Measurements from ENCODE around the gene NFYA. TPM values are rescaled to one million over a fixed set of nuclear protein-coding genes. Genes with fewer than 3 reads are reported as not detected.

The NFYA gene
- total and polyA plus RNA-seq, 4 donors, result 2.2 to 28.4 (median 10.1) TPM

DNA sequence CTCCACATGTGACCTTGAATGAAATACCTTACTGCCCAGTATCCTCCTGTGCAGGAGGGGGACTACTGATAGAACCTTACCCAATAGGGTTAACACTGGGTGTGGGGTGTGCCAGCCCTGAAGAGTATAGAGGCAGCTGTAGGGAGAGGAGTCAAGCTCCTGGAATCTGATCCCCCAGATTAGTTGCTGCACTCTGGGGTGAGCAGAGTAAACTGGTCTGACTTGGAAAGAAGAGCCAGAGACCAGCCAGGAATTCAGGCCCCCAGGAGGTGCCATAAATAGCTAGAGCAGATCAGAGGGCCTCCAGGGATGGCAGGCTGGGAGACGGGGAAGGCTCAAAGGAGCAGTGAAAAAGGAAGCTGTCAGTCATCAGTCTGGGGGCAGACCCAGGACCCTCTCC lies 23.3 kb upstream of the NFYA start:
- Histone ChIP-seq H3K36me3 (ENCODE audit: control insufficient read depth in 4 of 4, insufficient read depth in 3 of 4, low read depth in 1 of 4, low read length in 3 of 4) (no peaks in the 10 kb centered on the region), H3K4me1 (ENCODE audit: control insufficient read depth in 4 of 4, insufficient read depth in 4 of 4, low read length in 3 of 4) (peaks cover 6 to 23% (median 21%) of the 10 kb centered on the region in 4 donors), H3K27ac (ENCODE audit: low read depth in 1 of 2, low read length in 2 of 2) (no peak overlapping the region), H3K9ac (ENCODE audit: low read depth in 1 of 2, low read length in 2 of 2) (no peak overlapping the region), H3K9me3 (ENCODE audit: control insufficient read depth in 4 of 4, low read length in 3 of 4) (no peaks in the 10 kb centered on the region), H3K4me3 (ENCODE audit: low read depth in 1 of 3, low read length in 3 of 3) (no peak overlapping the region), H3K27me3 (ENCODE audit: control insufficient read depth in 4 of 4, insufficient read depth in 4 of 4, low read length in 3 of 4) (no peaks in the 10 kb centered on the region)
- no peak for DNase-seq (ENCODE audit: low spot score)
- WGBS, result 92% methylated on average over 1 of the region's 1 CpG
- TF ChIP-seq TAF1 (conservative IDR thresholded peaks at IDR 0.05) (no peak), YY1 (IDR thresholded peaks at IDR 0.05) (no peak), HNF4A (conservative IDR thresholded peaks at IDR 0.05) (no peak), FOXA2 (IDR thresholded peaks at IDR 0.05) (no peak), HNF4G (IDR thresholded peaks at IDR 0.05) (no peak), JUND (IDR thresholded peaks at IDR 0.05) (no peak), EGR1 (IDR thresholded peaks at IDR 0.05; ENCODE audit: low read depth in 2 of 2) (no peak), RXRA (IDR thresholded peaks at IDR 0.05) (no peak), FOXA1 (IDR thresholded peaks at IDR 0.05) (no peak), SP1 (IDR thresholded peaks at IDR 0.05) (no peak), NR2F2 (IDR thresholded peaks at IDR 0.05) (no peak)
- TF ChIP-seq, protein P1, sequence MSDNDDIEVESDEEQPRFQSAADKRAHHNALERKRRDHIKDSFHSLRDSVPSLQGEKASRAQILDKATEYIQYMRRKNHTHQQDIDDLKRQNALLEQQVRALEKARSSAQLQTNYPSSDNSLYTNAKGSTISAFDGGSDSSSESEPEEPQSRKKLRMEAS (IDR thresholded peaks at IDR 0.05), result no peak
- TF ChIP-seq, protein P2, sequence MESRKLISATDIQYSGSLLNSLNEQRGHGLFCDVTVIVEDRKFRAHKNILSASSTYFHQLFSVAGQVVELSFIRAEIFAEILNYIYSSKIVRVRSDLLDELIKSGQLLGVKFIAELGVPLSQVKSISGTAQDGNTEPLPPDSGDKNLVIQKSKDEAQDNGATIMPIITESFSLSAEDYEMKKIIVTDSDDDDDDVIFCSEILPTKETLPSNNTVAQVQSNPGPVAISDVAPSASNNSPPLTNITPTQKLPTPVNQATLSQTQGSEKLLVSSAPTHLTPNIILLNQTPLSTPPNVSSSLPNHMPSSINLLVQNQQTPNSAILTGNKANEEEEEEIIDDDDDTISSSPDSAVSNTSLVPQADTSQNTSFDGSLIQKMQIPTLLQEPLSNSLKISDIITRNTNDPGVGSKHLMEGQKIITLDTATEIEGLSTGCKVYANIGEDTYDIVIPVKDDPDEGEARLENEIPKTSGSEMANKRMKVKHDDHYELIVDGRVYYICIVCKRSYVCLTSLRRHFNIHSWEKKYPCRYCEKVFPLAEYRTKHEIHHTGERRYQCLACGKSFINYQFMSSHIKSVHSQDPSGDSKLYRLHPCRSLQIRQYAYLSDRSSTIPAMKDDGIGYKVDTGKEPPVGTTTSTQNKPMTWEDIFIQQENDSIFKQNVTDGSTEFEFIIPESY (IDR thresholded peaks at IDR 0.05), result no peak
- TF ChIP-seq, protein P3, sequence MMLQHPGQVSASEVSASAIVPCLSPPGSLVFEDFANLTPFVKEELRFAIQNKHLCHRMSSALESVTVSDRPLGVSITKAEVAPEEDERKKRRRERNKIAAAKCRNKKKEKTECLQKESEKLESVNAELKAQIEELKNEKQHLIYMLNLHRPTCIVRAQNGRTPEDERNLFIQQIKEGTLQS (IDR thresholded peaks at IDR 0.05), result no peak
- TF ChIP-seq, protein P4, sequence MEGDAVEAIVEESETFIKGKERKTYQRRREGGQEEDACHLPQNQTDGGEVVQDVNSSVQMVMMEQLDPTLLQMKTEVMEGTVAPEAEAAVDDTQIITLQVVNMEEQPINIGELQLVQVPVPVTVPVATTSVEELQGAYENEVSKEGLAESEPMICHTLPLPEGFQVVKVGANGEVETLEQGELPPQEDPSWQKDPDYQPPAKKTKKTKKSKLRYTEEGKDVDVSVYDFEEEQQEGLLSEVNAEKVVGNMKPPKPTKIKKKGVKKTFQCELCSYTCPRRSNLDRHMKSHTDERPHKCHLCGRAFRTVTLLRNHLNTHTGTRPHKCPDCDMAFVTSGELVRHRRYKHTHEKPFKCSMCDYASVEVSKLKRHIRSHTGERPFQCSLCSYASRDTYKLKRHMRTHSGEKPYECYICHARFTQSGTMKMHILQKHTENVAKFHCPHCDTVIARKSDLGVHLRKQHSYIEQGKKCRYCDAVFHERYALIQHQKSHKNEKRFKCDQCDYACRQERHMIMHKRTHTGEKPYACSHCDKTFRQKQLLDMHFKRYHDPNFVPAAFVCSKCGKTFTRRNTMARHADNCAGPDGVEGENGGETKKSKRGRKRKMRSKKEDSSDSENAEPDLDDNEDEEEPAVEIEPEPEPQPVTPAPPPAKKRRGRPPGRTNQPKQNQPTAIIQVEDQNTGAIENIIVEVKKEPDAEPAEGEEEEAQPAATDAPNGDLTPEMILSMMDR (IDR thresholded peaks at IDR 0.05; ENCODE audit: low read depth, low read length, missing input control), result no peak
- TF ChIP-seq, protein P5, sequence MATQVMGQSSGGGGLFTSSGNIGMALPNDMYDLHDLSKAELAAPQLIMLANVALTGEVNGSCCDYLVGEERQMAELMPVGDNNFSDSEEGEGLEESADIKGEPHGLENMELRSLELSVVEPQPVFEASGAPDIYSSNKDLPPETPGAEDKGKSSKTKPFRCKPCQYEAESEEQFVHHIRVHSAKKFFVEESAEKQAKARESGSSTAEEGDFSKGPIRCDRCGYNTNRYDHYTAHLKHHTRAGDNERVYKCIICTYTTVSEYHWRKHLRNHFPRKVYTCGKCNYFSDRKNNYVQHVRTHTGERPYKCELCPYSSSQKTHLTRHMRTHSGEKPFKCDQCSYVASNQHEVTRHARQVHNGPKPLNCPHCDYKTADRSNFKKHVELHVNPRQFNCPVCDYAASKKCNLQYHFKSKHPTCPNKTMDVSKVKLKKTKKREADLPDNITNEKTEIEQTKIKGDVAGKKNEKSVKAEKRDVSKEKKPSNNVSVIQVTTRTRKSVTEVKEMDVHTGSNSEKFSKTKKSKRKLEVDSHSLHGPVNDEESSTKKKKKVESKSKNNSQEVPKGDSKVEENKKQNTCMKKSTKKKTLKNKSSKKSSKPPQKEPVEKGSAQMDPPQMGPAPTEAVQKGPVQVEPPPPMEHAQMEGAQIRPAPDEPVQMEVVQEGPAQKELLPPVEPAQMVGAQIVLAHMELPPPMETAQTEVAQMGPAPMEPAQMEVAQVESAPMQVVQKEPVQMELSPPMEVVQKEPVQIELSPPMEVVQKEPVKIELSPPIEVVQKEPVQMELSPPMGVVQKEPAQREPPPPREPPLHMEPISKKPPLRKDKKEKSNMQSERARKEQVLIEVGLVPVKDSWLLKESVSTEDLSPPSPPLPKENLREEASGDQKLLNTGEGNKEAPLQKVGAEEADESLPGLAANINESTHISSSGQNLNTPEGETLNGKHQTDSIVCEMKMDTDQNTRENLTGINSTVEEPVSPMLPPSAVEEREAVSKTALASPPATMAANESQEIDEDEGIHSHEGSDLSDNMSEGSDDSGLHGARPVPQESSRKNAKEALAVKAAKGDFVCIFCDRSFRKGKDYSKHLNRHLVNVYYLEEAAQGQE (IDR thresholded peaks at IDR 0.05), result no peak

DNA sequence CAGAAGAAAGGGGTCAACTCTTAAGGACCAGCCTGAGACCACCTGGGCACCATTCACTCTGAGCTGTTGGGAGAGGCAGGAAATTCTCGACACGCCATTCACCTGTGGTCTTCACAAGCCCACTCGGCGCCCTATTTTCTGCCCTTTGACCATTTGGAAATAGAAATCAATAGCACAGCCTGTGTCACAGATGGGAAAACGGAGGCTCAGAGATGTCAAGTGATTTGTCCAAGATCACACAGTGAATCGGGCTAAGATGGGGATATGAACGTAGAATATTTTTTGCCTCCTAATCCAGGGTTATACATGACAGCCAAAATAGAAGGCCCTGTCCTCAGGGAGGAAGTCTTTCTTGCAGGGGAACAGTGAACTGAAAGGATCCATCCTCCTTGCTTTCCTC lies 22.8 kb upstream of the NFYA start:
- Histone ChIP-seq H3K4me1 (ENCODE audit: control insufficient read depth in 4 of 4, insufficient read depth in 4 of 4, low read length in 3 of 4) (peaks cover 6 to 23% (median 21%) of the 10 kb centered on the region in 4 donors), H3K9ac (ENCODE audit: low read depth in 1 of 2, low read length in 2 of 2) (no peak overlapping the region), H3K4me3 (ENCODE audit: low read depth in 1 of 3, low read length in 3 of 3) (no peak overlapping the region), H3K27ac (ENCODE audit: low read depth in 1 of 2, low read length in 2 of 2) (no peak overlapping the region), H3K9me3 (ENCODE audit: control insufficient read depth in 4 of 4, low read length in 3 of 4) (no peaks in the 10 kb centered on the region), H3K36me3 (ENCODE audit: control insufficient read depth in 4 of 4, insufficient read depth in 3 of 4, low read depth in 1 of 4, low read length in 3 of 4) (no peaks in the 10 kb centered on the region), H3K27me3 (ENCODE audit: control insufficient read depth in 4 of 4, insufficient read depth in 4 of 4, low read length in 3 of 4) (no peaks in the 10 kb centered on the region)
- 94% methylated on average over 7 of the region's 7 CpGs for WGBS
- DNase-seq (ENCODE audit: low spot score), result no peak
- TF ChIP-seq, protein P5 (IDR thresholded peaks at IDR 0.05), result no peak
- TF ChIP-seq RXRA (IDR thresholded peaks at IDR 0.05) (no peak), HNF4A (conservative IDR thresholded peaks at IDR 0.05) (no peak), GABPA (IDR thresholded peaks at IDR 0.05 in 1 of 2, conservative IDR thresholded peaks at IDR 0.05 in 1 of 2) (no peak), FOXA1 (IDR thresholded peaks at IDR 0.05) (no peak), TAF1 (conservative IDR thresholded peaks at IDR 0.05) (no peak), JUND (IDR thresholded peaks at IDR 0.05) (no peak), EGR1 (IDR thresholded peaks at IDR 0.05; ENCODE audit: low read depth in 2 of 2) (no peak), NR2F2 (IDR thresholded peaks at IDR 0.05) (no peak), SP1 (IDR thresholded peaks at IDR 0.05) (no peak)
- TF ChIP-seq, protein P1 (IDR thresholded peaks at IDR 0.05), result no peak
- TF ChIP-seq, protein P3 (IDR thresholded peaks at IDR 0.05), result no peak
